ENCODE results near the gene TIGIT.
"Not testable (repeated sequence)": the region's sequence is repeated elsewhere in the genome, so short reads cannot be mapped to it uniquely, and the experiment has no call there.

The TIGIT gene

DNA sequence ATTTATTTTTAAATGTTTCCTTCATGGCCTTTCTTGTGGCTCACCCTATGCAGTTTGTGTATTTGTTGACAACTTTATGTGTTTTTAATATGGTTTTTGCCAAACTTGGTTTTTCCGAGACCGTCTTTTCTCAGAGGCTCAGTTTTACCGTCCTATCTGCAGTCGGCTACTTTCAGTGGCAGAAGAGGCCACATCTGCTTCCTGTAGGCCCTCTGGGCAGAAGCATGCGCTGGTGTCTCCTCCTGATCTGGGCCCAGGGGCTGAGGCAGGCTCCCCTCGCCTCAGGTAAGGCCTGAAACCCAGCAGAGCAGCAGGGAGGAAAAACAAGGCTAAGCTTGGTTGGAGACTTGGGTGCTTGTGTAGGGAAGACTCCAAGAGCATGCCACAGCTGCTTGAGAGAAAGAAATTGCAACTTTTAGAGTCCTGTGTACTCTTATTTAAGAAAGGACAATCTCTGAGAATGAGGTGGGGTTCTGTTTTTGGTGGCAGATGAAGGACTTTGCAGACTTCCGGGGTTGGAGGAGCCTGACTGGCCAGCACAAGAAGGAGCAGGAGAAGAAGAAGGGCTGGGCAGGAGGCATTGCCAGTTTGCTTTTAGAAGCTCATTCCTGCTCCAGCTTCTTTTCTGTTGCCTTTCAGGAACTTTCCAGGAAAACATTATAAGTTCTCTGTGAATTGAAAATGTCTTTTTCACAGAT, at the start of gene TIGIT:
TSS of gene TIGIT (plus strand) at position 191 of the 698 bp plus-strand sequence. CDS start at position 225, 34 bp downstream.
- no peak for DNase-seq (ENCODE audit: low read depth in 2 of 2)

GRCh38 chr3:114252954-114253353, 40.9 kb upstream of the TIGIT start:
- no peak for DNase-seq (ENCODE audit: low read depth in 2 of 2)

- no peak for DNase-seq (ENCODE audit: low read depth in 2 of 2)
These were observed 40.3 kb upstream of the TIGIT start for GRCh38 chr3:114253505-114253904.

DNA sequence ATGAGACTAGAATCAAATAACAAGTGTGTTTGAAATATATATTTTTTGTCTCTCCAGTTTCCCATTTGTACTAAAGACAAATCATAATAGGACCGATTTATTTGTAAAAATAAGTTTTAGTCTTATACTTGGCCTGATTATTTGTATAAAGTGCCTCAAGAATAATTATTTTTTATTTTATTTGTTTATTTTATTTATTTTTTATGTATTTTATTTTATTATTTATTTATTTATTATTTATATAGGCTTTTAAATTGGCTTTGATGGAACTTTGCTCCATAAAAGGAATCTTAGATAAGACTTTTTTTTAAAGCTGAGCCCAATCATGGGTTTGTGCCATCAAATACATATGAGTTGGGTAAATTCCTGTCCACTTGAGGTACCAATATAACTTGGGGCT, 34.3 kb upstream of the TIGIT start:
- DNase-seq (ENCODE audit: low read depth in 2 of 2): no peak

DNA sequence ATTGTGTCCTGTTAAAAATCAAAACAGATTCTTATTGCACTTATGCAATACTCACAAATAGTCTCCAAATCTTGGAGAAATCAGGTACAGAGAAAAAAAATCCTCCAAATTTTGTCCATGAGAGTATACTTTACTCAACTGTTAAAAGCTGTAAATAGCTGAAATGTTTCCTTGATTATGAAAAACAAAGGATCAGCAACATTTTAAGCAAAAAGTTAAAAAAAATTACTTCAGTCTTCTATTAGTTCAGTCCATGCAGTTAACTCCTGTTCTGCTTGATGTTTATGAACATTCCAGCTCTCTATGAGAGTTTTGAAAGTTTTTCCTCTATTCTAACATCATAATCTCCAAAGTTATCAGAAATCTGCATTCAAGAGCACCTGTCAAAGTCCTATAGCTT, 33.7 kb upstream of the TIGIT start:
- DNase-seq (ENCODE audit: low read depth in 2 of 2): no peak

GRCh38 chr3:114270019-114270418, 23.8 kb upstream of the TIGIT start:
- DNase-seq (ENCODE audit: low read depth in 2 of 2): no peak

- DNase-seq (ENCODE audit: low read depth in 2 of 2): no peak
These were observed 21.6 kb upstream of the TIGIT start for GRCh38 chr3:114272271-114272670.

- no peak for DNase-seq (ENCODE audit: low read depth in 2 of 2)
These were observed 18.9 kb upstream of the TIGIT start for GRCh38 chr3:114274929-114275328.

DNA sequence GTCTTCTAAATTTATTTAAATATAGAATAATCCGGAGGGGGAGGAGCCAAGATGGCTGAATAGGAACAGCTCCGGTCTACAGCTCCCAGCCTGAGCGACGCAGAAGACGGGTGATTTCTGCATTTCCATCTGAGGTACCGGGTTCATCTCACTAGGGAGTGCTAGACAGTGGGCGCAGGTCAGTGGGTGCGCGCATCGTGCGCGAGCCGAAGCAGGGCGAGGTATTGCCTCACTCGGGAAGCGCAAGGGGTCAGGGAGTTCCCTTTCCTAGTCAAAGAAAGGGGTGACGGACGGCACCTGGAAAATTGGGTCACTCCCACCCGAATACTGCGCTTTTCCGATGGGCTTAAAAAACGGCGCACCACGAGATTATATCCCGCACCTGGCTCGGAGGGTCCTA, 17.0 kb upstream of the TIGIT start:
- DNase-seq (ENCODE audit: low read depth in 2 of 2): not testable (repeated sequence)

DNA sequence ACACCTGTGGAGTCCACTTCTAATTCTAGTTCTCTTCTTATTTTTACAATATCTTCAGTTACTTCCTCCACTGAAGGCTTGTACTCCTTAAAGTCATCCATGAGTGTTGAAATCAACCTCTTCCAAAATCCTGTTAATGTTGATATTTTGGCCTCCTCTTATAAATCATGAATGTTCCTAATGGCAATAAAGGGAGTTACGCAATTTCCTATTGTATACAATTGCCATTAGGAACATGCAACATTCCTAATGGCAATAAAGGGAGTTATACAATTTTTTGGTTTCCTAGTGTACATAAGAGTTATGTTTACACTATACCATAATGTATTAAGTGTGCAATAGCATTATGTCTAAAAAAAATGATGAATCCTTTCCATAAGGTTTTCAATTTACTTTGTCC, 9.2 kb upstream of the TIGIT start:
- no peak for DNase-seq (ENCODE audit: low read depth in 2 of 2)

DNA sequence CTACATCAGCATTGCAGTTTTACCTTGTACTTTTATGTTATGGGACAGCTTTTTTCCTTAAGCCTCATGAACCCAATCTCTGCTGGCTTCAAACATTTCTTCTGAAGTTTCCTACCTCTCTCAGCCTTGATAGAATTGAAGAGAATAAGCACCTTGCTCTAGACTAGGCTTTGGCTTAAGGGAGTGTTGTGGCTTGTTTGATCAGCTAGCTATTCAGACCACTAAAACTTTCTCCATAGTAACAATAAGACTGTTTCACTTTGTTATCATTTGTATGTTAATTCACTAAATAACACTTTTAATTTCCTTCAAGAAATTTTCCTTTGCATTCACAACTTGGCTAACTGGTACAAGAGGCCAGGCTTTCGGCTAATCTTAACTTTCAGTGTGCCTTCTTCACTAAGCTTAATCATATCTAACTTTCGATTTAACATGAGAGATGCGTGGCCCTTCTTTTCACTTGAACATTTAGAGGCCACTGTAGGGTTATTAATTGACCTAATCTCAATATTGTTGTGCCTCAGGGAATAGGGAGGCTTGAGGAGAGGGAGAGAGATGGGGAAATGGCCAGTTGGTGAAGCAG, 8.1 kb upstream of the TIGIT start:
- DNase-seq (ENCODE audit: low read depth in 2 of 2): no peak

DNA sequence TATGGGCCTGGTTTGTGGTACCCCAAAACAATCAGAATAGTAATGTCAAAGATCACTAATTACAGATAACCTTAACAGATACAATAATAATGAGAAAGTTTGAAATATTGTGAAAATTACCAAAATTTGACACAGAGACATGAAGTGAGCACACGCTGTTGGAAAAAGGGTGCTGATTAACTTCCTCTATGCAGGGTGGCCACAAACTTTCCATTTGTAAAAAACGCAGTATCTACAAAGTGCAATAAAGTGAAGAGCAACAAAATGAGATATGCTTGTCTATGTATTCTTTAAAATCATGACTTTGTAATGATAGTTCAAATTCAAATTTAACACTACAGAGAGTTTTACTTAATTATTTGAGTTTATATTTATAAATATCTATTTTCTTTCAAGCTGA, 7.6 kb upstream of the TIGIT start:
- DNase-seq (ENCODE audit: low read depth in 2 of 2): no peak

GRCh38 chr3:114290911-114291901, 2.6 kb upstream of the TIGIT start:
- DNase-seq (ENCODE audit: low read depth in 2 of 2): peak; percentile 81 to 92

- DNase-seq (ENCODE audit: low read depth in 2 of 2): no peak
These were observed 1.2 kb downstream of the TIGIT start for GRCh38 chr3:114294940-114295480.

DNA sequence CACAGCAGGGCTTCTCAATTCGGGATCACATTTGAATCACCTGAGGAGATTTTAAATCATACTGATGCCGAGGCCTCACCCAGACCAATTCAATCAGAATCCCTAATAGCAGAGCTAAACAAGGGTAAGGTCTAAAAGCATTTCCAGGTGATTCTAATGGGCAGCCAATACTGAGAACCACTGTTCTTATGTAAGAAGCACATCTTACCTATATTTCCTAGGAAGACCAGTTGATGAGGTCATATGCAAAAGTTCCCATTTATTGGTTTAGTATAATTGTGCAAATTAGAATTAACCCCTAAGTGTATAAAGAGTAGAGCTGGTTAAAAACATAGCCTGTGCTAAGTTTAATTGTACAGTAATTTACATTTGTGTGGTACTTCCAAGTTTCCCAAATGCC, 2.1 kb downstream of the TIGIT start:
- no peak for DNase-seq (ENCODE audit: low read depth in 2 of 2)

- peak in 1 of 2 donors; percentile 10 for DNase-seq (ENCODE audit: low read depth in 2 of 2)
These were observed 5.6 kb downstream of the TIGIT start for GRCh38 chr3:114299421-114299820.

GRCh38 chr3:114299941-114300624, 6.3 kb downstream of the TIGIT start:
- DNase-seq (ENCODE audit: low read depth in 2 of 2): no peak

- no peak for DNase-seq (ENCODE audit: low read depth in 2 of 2)
These were observed 13.5 kb downstream of the TIGIT start for GRCh38 chr3:114307222-114307830.

- no peak for DNase-seq (ENCODE audit: low read depth in 2 of 2)
These were observed 14.0 kb downstream of the TIGIT start for GRCh38 chr3:114307832-114308231.

- no peak for DNase-seq (ENCODE audit: low read depth in 2 of 2)
These were observed 14.5 kb downstream of the TIGIT start for GRCh38 chr3:114308377-114308776.

GRCh38 chr3:114308830-114309229, 15.0 kb downstream of the TIGIT start:
- DNase-seq (ENCODE audit: low read depth in 2 of 2): peak; percentile 24 to 51
